GM23338 (cell line): ENCODE data around the gene ST6GALNAC6. TPM values are rescaled to one million over a fixed set of nuclear protein-coding genes. Genes with fewer than 3 reads are reported as not detected.

Experiments used
- ATAC-seq: fragments of 200-7000 bp; cut with Tn5 transposase; 3 replicates; pipeline ENCODE4 v1.9.1; 2020
- DNase-seq: peaks from one replicate; pipeline ENCODE4 v3.0.0-alpha.2; 2015; ENCODE audit warnings: low spot score
- H2AFZ ChIP-seq: fragments of 200-600 bp; sonication (generic); 2 replicates; pipeline ENCODE4 v1.8.0; 2016; ENCODE audit warnings: antibody characterized with exemption, mild to moderate bottlenecking, moderate library complexity
- H3F3A ChIP-seq: fragments of 200-600 bp; sonication (generic); replicated peaks from 2 replicates; pipeline ENCODE4 v1.8.0; 2017; ENCODE audit warnings: antibody characterized with exemption, mixed run types, low read depth
- H3K27ac ChIP-seq: fragments of 200-600 bp; sonication (generic); 2 replicates; pipeline ENCODE4 v1.6.1; 2016; ENCODE audit warnings: low read depth
- H3K27me3 ChIP-seq: fragments of 200-600 bp; sonication (generic); 2 replicates; pipeline ENCODE4 v1.8.0; 2016; ENCODE audit warnings: mild to moderate bottlenecking, mixed run types, moderate library complexity; ENCODE audit not compliant: insufficient read depth
- H3K36me3 ChIP-seq: fragments of 200-600 bp; sonication (generic); 2 replicates; pipeline ENCODE4 v1.8.0; 2016; ENCODE audit warnings: mild to moderate bottlenecking; ENCODE audit not compliant: insufficient read depth
- H3K4me1 ChIP-seq: fragments of 200-600 bp; sonication (generic); 2 replicates; pipeline ENCODE4 v1.8.0; 2016; ENCODE audit warnings: mild to moderate bottlenecking, moderate library complexity; ENCODE audit not compliant: insufficient read depth
- H3K4me2 ChIP-seq: fragments of 200-600 bp; sonication (generic); 2 replicates; pipeline ENCODE4 v1.7.1; 2017; ENCODE audit warnings: mixed run types
- H3K4me3 ChIP-seq: fragments of 200-600 bp; sonication (generic); 2 replicates; pipeline ENCODE4 v1.6.1; 2016; ENCODE audit warnings: mixed run types
- H3K79me2 ChIP-seq: fragments of 200-600 bp; sonication (generic); replicated peaks from 2 replicates; pipeline ENCODE4 v1.8.0; 2017; ENCODE audit warnings: mild to moderate bottlenecking; ENCODE audit not compliant: insufficient read depth
- H3K9me2 ChIP-seq: fragments of 200-600 bp; sonication (generic); 2 replicates; pipeline ENCODE4 v1.8.0; 2017; ENCODE audit not compliant: insufficient read depth
- H4K20me1 ChIP-seq: fragments of 200-600 bp; sonication (generic); replicated peaks from 2 replicates; pipeline ENCODE4 v1.8.0; 2017; ENCODE audit warnings: mild to moderate bottlenecking; ENCODE audit not compliant: insufficient read depth
- H3K27ac Mint-ChIP-seq: 2 replicates; pipeline ENCODE4 v1.8.0; 2020; ENCODE audit warnings: inconsistent platforms, mild to moderate bottlenecking, moderate library complexity, mixed read lengths
- H3K27me3 Mint-ChIP-seq: 3 replicates; pipeline ENCODE4 v1.8.0; 2022; ENCODE audit warnings: low read depth, mild to moderate bottlenecking, moderate library complexity, mixed read lengths, inconsistent platforms; ENCODE audit not compliant: insufficient read depth, poor library complexity
- H3K36me3 Mint-ChIP-seq: 3 replicates; pipeline ENCODE4 v1.8.0; 2021; ENCODE audit warnings: low read depth, mild to moderate bottlenecking, inconsistent platforms, moderate library complexity, mixed read lengths
- H3K4me1 Mint-ChIP-seq: 3 replicates; pipeline ENCODE4 v1.8.0; 2020; ENCODE audit warnings: mild to moderate bottlenecking, inconsistent platforms, mixed read lengths
- H3K4me3 Mint-ChIP-seq: 3 replicates; pipeline ENCODE4 v1.8.0; 2021; ENCODE audit warnings: moderate library complexity, mild to moderate bottlenecking, inconsistent platforms, mixed read lengths
- H3K9me3 Mint-ChIP-seq: 3 replicates; pipeline ENCODE4 v1.8.0; 2020; ENCODE audit warnings: moderate library complexity, mild to moderate bottlenecking, inconsistent platforms, mixed read lengths
- CREB1 ChIP-seq: fragments of 250-450 bp; sonication (Bioruptor Pico); IDR thresholded peaks from 2 replicates; pipeline ENCODE4 v1.5.0; 2020; ENCODE audit warnings: low read depth, mild to moderate bottlenecking, moderate library complexity
- EZH2 ChIP-seq: fragments of 200-600 bp; sonication (generic); IDR thresholded peaks from one replicate; pipeline ENCODE4 v1.8.0; 2017; ENCODE audit warnings: antibody characterized with exemption, mild to moderate bottlenecking, low read depth; ENCODE audit not compliant: unreplicated experiment
- EZH2phosphoT487 ChIP-seq: fragments of 200-600 bp; sonication (generic); IDR thresholded peaks from one replicate; pipeline ENCODE4 v1.8.1; 2018; ENCODE audit warnings: antibody characterized with exemption; ENCODE audit not compliant: unreplicated experiment
- JUNB ChIP-seq: IDR thresholded peaks from one replicate; pipeline ENCODE4 v1.6.1; 2016; ENCODE audit warnings: antibody characterized with exemption; ENCODE audit not compliant: unreplicated experiment
- NANOG ChIP-seq: IDR thresholded peaks from 2 replicates; pipeline ENCODE4 v1.6.1; 2016; ENCODE audit warnings: antibody characterized with exemption, borderline replicate concordance
- POLR2AphosphoS5 ChIP-seq: IDR thresholded peaks from 2 replicates; pipeline ENCODE4 v1.6.1; 2016; ENCODE audit warnings: antibody characterized with exemption, low read depth
- STAT1 ChIP-seq: IDR thresholded peaks from one replicate; pipeline ENCODE4 v1.6.1; 2016; ENCODE audit warnings: antibody characterized with exemption; ENCODE audit not compliant: unreplicated experiment
- ZNF114 ChIP-seq: fragments of 250-450 bp; sonication (Bioruptor Pico); IDR thresholded peaks from 2 replicates; pipeline ENCODE4 v1.5.0; 2020; ENCODE audit warnings: mild to moderate bottlenecking, moderate library complexity
- ZNF331 ChIP-seq: fragments of 250-450 bp; sonication (Bioruptor Pico); IDR thresholded peaks from 2 replicates; pipeline ENCODE4 v1.5.0; 2020; ENCODE audit warnings: low read depth, mild to moderate bottlenecking, moderate library complexity
- polyA plus RNA-seq: library from polyadenylated mRNA; unstranded; fragments of >200 nt; fragmentation: Nextera tagmentation; extraction: Ambion mirVana; gene quantifications from 2 replicates; pipeline ENCODE4 v1.2.1, GENCODE V29; 2016
- total RNA-seq: library from RNA; depleted of rRNA; stranded (reverse); fragments of >200 nt; shearing (Covaris generic); gene quantifications from 2 replicates; pipeline ENCODE4 v1.2.3, GENCODE V29; 2014
- TF ChIP-seq, protein P1 (sequence below): IDR thresholded peaks from one replicate; pipeline ENCODE4 v1.6.1; 2018; ENCODE audit warnings: antibody characterized with exemption; ENCODE audit not compliant: unreplicated experiment
- TF ChIP-seq, protein P2 (sequence below), 2 experiments: fragments of 200-600 bp in 1 of 2; sonication (generic) in 1 of 2; conservative IDR thresholded peaks; 2 replicates each; pipeline versions ENCODE4 v1.5.1 to v1.6.1; 2016 to 2017; ENCODE audit warnings: antibody characterized with exemption in 2 of 2, low read depth in 2 of 2, mild to moderate bottlenecking in 2 of 2, moderate library complexity in 1 of 2
- TF ChIP-seq, protein P3 (sequence below): IDR thresholded peaks from 2 replicates; pipeline ENCODE4 v1.6.1; 2016; ENCODE audit warnings: antibody characterized with exemption
- TF ChIP-seq, protein P4 (sequence below): fragments of 250-450 bp; sonication (Bioruptor Pico); IDR thresholded peaks from 2 replicates; pipeline ENCODE4 v1.5.0; 2020; ENCODE audit warnings: mild to moderate bottlenecking, moderate library complexity

Gene ST6GALNAC6
- total and polyA plus RNA-seq, 2 experiments from 2014 or later = 20.7 to 39.2 TPM

DNA sequence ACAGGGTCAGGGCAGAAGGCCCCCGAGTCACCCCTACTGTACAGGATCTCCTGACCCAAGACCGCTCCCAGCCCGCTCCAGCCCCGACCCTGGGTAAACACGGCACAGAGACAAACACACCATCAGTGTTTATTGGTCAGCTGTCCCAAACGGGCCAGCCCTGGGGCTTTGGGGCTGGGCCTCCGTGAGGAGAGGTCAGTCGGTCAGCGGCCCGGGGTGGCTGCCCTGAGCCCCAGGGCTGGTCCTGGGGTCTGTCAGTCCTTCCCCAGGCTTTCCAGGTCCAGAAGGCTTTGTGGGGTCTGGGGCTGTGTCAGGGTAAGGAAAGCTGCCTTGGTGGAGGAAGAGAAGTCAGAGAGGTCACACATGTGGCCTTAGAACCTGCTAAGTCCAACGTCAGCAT, 35.6 kb upstream of the ST6GALNAC6 start:
- ATAC-seq (no peak), DNase-seq (no peak)
- peaks cover 36% of the 10 kb centered on the region for H3K4me1 Mint-ChIP-seq
- Histone ChIP-seq H3K9me2 (no peaks in the 10 kb centered on the region), H4K20me1 (peaks cover 8% of the 10 kb centered on the region), H3F3A (peaks cover 19% of the 10 kb centered on the region), H3K36me3 (no peaks in the 10 kb centered on the region), H3K4me2 (no peak overlapping the region), H3K27me3 (no peaks in the 10 kb centered on the region), H2AFZ (no peak overlapping the region), H3K27ac (no peak overlapping the region), H3K4me1 (peaks cover 28% of the 10 kb centered on the region), H3K4me3 (no peak overlapping the region), H3K79me2 (peaks cover 7% of the 10 kb centered on the region)
- no peak overlapping the region for H3K27ac Mint-ChIP-seq
- peaks cover 7% of the 10 kb centered on the region; the same call in 1 of the 3 replicates for H3K36me3 Mint-ChIP-seq
- H3K27me3 Mint-ChIP-seq = peaks cover 35% of the 10 kb centered on the region
- no peaks in the 10 kb centered on the region; the same call in 1 of the 3 replicates for H3K9me3 Mint-ChIP-seq
- TF ChIP-seq EZH2 (no peak), JUNB (no peak), POLR2AphosphoS5 (no peak), ZNF114 (no peak), ZNF331 (no peak), NANOG (no peak), EZH2phosphoT487 (no peak), CREB1 (CRISPR knock-in tag) (no peak), STAT1 (no peak)
- TF ChIP-seq, protein P1, sequence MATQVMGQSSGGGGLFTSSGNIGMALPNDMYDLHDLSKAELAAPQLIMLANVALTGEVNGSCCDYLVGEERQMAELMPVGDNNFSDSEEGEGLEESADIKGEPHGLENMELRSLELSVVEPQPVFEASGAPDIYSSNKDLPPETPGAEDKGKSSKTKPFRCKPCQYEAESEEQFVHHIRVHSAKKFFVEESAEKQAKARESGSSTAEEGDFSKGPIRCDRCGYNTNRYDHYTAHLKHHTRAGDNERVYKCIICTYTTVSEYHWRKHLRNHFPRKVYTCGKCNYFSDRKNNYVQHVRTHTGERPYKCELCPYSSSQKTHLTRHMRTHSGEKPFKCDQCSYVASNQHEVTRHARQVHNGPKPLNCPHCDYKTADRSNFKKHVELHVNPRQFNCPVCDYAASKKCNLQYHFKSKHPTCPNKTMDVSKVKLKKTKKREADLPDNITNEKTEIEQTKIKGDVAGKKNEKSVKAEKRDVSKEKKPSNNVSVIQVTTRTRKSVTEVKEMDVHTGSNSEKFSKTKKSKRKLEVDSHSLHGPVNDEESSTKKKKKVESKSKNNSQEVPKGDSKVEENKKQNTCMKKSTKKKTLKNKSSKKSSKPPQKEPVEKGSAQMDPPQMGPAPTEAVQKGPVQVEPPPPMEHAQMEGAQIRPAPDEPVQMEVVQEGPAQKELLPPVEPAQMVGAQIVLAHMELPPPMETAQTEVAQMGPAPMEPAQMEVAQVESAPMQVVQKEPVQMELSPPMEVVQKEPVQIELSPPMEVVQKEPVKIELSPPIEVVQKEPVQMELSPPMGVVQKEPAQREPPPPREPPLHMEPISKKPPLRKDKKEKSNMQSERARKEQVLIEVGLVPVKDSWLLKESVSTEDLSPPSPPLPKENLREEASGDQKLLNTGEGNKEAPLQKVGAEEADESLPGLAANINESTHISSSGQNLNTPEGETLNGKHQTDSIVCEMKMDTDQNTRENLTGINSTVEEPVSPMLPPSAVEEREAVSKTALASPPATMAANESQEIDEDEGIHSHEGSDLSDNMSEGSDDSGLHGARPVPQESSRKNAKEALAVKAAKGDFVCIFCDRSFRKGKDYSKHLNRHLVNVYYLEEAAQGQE = no peak
- TF ChIP-seq, protein P2, sequence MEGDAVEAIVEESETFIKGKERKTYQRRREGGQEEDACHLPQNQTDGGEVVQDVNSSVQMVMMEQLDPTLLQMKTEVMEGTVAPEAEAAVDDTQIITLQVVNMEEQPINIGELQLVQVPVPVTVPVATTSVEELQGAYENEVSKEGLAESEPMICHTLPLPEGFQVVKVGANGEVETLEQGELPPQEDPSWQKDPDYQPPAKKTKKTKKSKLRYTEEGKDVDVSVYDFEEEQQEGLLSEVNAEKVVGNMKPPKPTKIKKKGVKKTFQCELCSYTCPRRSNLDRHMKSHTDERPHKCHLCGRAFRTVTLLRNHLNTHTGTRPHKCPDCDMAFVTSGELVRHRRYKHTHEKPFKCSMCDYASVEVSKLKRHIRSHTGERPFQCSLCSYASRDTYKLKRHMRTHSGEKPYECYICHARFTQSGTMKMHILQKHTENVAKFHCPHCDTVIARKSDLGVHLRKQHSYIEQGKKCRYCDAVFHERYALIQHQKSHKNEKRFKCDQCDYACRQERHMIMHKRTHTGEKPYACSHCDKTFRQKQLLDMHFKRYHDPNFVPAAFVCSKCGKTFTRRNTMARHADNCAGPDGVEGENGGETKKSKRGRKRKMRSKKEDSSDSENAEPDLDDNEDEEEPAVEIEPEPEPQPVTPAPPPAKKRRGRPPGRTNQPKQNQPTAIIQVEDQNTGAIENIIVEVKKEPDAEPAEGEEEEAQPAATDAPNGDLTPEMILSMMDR (conservative IDR thresholded peaks at IDR 0.05; ENCODE audit: low read depth in 2 of 2) = no peak
- TF ChIP-seq, protein P3, sequence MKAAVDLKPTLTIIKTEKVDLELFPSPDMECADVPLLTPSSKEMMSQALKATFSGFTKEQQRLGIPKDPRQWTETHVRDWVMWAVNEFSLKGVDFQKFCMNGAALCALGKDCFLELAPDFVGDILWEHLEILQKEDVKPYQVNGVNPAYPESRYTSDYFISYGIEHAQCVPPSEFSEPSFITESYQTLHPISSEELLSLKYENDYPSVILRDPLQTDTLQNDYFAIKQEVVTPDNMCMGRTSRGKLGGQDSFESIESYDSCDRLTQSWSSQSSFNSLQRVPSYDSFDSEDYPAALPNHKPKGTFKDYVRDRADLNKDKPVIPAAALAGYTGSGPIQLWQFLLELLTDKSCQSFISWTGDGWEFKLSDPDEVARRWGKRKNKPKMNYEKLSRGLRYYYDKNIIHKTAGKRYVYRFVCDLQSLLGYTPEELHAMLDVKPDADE = no peak
- TF ChIP-seq, protein P4, sequence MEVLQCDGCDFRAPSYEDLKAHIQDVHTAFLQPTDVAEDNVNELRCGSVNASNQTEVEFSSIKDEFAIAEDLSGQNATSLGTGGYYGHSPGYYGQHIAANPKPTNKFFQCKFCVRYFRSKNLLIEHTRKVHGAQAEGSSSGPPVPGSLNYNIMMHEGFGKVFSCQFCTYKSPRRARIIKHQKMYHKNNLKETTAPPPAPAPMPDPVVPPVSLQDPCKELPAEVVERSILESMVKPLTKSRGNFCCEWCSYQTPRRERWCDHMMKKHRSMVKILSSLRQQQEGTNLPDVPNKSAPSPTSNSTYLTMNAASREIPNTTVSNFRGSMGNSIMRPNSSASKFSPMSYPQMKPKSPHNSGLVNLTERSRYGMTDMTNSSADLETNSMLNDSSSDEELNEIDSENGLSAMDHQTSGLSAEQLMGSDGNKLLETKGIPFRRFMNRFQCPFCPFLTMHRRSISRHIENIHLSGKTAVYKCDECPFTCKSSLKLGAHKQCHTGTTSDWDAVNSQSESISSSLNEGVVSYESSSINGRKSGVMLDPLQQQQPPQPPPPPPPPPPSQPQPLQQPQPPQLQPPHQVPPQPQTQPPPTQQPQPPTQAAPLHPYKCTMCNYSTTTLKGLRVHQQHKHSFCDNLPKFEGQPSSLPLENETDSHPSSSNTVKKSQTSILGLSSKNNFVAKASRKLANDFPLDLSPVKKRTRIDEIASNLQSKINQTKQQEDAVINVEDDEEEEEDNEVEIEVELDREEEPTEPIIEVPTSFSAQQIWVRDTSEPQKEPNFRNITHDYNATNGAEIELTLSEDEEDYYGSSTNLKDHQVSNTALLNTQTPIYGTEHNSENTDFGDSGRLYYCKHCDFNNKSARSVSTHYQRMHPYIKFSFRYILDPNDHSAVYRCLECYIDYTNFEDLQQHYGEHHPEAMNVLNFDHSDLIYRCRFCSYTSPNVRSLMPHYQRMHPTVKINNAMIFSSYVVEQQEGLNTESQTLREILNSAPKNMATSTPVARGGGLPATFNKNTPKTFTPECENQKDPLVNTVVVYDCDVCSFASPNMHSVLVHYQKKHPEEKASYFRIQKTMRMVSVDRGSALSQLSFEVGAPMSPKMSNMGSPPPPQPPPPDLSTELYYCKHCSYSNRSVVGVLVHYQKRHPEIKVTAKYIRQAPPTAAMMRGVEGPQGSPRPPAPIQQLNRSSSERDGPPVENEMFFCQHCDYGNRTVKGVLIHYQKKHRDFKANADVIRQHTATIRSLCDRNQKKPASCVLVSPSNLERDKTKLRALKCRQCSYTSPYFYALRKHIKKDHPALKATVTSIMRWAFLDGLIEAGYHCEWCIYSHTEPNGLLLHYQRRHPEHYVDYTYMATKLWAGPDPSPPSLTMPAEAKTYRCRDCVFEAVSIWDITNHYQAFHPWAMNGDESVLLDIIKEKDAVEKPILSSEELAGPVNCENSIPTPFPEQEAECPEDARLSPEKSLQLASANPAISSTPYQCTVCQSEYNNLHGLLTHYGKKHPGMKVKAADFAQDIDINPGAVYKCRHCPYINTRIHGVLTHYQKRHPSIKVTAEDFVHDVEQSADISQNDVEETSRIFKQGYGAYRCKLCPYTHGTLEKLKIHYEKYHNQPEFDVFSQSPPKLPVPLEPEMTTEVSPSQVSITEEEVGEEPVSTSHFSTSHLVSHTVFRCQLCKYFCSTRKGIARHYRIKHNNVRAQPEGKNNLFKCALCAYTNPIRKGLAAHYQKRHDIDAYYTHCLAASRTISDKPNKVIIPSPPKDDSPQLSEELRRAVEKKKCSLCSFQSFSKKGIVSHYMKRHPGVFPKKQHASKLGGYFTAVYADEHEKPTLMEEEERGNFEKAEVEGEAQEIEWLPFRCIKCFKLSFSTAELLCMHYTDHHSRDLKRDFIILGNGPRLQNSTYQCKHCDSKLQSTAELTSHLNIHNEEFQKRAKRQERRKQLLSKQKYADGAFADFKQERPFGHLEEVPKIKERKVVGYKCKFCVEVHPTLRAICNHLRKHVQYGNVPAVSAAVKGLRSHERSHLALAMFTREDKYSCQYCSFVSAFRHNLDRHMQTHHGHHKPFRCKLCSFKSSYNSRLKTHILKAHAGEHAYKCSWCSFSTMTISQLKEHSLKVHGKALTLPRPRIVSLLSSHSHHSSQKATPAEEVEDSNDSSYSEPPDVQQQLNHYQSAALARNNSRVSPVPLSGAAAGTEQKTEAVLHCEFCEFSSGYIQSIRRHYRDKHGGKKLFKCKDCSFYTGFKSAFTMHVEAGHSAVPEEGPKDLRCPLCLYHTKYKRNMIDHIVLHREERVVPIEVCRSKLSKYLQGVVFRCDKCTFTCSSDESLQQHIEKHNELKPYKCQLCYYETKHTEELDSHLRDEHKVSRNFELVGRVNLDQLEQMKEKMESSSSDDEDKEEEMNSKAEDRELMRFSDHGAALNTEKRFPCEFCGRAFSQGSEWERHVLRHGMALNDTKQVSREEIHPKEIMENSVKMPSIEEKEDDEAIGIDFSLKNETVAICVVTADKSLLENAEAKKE (CRISPR knock-in tag) = no peak
- peak overlapping the region; percentile 40; the same call in 1 of the 3 replicates for H3K4me3 Mint-ChIP-seq
